ENCODE measurements around the gene NCF2.

The NCF2 gene

GRCh38 chr1:183612407-183612806 is 22.1 kb upstream of the NCF2 start:
- DNase-seq (ENCODE audit: low spot score), result no peak

GRCh38 chr1:183611021-183611420 is 20.8 kb upstream of the NCF2 start:
- DNase-seq (ENCODE audit: low spot score), result no peak

DNA sequence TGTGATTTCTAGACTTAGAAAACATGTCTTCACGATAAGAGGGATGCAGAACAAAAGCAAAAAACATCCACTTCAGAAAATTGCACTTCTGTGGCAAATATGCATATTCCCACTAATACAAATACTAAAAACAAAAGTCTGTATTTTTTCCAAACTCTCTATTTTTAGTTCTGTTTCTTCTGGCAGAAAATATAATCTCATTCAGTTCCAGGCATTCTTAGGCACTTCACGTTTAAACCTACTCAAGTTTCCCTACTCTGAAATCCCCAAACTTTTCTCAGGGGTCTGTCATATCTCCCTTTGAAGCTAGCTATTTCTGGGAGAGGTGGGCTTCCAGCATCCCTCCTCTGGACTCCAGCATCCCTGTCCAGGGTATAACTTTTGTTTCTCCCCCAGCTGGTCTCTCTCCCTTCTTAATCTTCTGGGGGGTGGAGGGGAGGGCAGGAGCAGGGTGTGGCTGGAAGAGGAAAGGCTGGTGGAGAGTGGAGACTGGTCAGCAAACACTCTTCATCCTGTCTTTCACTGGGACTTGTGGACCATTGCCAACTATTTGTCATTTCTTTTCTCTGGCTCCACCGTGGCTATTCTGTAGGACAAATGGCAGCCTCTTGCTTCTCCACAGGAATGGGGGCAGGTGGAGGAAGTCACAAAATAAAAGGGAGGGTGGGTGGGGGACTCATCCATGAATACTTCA is 19.6 kb upstream of the NCF2 start:
- peak; percentile 73 for DNase-seq (ENCODE audit: low spot score)

DNA sequence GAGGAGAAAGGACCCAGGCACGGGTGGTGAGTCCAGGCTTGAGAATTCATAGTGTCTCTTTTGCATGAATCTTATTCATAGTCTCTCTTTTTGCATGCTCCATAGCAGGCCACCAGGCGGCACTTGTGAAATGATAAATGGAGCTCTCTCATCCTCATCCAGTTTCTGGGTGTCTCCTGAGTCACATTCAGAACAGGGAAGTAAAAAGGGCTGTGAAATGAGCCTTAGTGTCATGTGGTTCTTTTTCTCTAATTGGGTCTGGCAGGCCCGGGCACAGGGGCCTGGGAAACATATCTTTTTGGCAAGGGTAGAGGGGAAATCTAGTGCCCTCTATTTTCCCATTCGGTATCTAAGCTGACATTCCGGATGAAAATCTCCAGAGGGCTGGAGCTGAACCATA is 19.1 kb upstream of the NCF2 start:
- DNase-seq (ENCODE audit: low spot score), result peak; percentile 81

DNA sequence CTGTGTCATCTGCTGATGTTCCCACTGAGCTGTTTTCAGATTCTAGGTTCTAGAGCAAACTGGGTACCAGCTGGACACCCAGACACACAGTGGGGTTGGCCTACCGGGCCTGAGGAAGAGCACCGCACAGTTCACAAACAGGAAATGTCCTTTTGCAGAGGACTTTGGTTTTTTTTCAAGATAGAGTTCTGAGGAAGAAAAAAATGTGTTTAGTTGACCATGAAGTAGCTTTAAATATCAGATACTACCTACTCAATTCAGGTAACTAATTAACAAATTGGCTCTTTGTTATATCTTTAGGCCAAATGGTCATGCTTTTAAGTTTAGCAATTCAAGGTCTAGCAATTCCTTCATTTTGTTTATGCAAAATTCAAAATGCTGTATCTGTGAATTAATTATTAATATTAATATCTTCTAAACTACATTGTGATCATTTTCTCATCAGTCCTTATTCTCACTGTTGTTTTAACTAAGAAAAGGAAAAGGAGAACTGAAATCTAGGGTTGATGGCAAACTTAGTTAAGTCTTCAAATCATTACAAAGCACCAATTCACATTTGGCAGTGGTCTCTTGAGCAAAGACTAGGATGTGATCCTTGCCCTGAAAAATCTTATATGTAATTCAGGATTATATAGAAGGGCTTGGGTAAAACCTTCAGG is 17.2 kb upstream of the NCF2 start:
- no peak for DNase-seq (ENCODE audit: low spot score)

- no peak for DNase-seq (ENCODE audit: low spot score)
These were observed 15.6 kb upstream of the NCF2 start for GRCh38 chr1:183605904-183606303.

GRCh38 chr1:183604815-183605214 is 14.6 kb upstream of the NCF2 start:
- no peak for DNase-seq (ENCODE audit: low spot score)

DNA sequence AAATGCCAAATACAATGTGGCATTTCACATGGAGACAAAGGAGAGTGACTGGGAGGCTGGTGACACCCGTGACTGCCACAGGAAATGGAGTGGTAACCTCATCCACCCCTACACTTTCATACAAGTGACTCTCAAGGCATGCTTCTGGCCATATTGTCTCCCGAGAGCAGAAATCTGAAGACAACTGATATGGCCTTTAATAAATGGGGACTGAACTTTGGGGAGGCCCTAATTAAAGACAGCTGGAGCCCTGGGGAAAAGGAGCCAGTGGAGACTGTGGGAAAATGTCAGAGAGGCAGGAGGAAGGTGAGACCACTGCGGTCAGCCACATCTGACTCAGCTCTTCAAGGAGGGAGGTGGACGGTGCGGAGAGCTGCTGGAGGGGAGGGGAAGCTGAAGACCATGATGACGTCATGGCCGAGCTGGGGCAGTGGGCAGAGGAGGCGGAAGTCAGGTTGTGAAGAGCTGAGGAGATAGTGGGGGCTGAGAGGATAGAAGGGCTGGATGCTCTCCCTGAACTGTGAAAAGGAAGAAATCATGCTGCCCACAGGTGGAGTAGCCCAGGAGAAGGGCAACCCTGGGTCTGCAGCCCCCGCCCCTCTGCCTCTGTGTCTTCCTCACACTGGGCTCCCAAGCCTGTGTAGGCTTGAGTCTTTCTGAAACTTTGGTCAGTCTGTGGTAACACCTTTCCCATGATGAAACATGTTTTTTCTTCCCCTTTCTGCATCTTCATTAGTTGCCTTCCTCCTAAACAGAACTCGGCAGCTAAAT is 14.0 kb upstream of the NCF2 start:
- no peak for DNase-seq (ENCODE audit: low spot score)

- no peak for DNase-seq (ENCODE audit: low spot score)
These were observed 12.3 kb upstream of the NCF2 start for GRCh38 chr1:183602510-183602909.

DNA sequence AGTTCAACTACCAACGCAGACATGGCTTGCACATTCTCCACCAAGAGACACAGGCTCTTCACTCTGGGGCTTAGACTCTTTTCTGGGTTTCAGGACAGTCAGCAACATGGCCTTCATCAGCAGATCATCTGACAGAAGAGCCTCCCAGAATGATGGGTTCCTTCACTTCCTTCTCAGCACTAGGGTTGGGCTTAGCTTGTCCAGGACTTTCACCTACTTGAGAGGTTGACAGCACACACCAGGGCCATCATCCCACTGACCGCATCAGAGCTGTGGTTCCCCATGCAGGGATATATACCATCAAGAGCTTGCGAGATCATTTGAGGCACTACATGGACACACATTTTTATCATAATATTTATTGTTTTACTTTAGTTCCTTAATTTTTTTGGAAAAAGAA is 10.4 kb upstream of the NCF2 start:
- DNase-seq (ENCODE audit: low spot score), result no peak

- no peak for DNase-seq (ENCODE audit: low spot score)
These were observed 9.9 kb upstream of the NCF2 start for GRCh38 chr1:183600136-183600535.

- DNase-seq (ENCODE audit: low spot score), result no peak
These were observed 8.1 kb upstream of the NCF2 start for GRCh38 chr1:183598386-183598785.

DNA sequence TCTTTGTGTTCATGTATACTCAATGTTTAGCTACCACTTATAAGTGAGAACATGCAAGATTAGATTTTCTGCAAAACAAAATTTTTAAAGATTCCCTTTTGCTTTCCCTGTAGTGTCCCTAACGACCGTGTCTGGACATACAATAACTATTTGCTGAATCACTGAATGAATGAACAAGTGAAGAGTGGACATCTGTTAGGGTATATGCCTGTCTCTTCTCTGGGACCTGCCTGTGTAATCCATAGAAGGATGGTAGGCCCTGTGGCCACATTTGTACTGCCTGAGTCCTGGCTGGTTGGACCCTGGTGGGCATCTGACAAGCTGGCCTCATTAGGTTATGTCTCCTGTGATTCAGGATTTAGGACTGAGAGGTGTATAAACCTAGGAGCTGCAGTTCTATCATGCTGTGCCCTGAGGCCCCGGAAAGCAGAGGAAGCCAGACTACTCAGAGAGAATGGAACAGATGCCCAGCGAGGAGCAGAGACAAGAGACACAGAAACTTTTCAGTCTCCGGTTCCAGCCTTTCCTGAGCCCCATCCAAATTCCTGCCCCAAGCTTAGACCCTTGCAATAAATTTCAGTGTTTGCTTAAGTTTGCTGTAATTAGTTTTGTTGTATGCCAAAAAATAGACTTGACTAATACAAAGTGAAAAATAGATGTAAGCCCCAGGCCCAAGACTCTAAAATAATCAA is 7.5 kb upstream of the NCF2 start:
- no peak for DNase-seq (ENCODE audit: low spot score)

GRCh38 chr1:183596500-183596899 is 6.2 kb upstream of the NCF2 start:
- DNase-seq (ENCODE audit: low spot score), result no peak

GRCh38 chr1:183595537-183595936 is 5.3 kb upstream of the NCF2 start:
- DNase-seq (ENCODE audit: low spot score), result no peak

DNA sequence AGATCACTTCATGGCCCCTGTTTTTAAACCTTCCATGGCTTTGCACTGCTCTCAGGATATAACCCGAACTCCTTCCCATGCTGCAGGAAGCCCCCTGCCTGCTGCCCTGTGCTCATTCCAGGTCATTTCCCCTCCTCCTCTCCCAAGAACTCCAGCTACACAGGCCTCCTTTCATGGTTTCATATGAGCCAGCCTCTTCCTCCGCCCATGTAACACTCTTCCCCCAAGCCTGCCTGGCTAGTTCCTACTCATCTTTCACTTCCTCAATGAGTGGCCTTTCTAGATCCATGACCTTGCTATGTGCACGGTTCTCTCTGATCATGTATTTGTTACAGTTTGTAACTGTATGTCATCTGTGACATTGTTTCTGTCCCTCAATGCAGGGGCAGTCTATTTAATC is 3.1 kb upstream of the NCF2 start:
- DNase-seq (ENCODE audit: low spot score), result no peak

DNA sequence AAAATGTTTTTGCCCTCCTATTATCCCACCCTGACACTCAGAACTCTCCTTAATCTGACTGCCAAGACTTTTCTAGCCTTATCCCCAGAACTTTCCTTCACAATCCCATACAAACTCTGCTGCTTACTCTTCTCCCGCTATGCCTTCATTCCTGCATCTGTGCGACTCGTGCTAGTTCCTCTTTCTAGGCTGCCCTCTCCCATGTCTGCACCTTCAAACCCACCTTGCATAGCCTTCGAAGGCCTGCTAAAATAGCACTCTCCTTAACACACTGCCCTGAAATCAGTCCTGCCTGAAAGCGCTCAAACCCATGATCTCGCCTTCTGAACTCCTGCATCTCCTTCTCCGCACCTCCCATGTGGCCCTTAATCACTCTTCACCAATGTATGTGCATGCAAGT is 2.5 kb upstream of the NCF2 start:
- no peak for DNase-seq (ENCODE audit: low spot score)

DNA sequence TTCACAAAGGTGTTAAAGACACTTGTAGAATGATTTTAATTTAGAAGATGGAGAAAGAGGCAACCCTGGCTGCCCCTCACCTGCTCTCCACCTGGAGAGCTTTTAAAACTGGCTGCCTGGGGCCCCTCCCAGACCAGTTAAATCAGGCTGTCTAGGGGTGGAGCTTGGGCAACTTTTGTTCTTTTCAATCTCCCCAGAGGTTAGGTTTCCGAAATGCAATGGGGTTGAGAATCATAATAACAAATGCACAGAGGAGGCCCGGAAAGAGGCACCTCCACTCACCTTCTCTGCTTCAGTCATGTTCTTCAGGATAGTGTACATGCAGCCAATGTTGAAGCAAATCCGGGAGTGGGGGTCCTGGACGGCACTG is 400 bp downstream of the NCF2 start:
- no peak for DNase-seq (ENCODE audit: low spot score)

GRCh38 chr1:183589384-183589783 is 875 bp downstream of the NCF2 start:
- DNase-seq (ENCODE audit: low spot score), result no peak

DNA sequence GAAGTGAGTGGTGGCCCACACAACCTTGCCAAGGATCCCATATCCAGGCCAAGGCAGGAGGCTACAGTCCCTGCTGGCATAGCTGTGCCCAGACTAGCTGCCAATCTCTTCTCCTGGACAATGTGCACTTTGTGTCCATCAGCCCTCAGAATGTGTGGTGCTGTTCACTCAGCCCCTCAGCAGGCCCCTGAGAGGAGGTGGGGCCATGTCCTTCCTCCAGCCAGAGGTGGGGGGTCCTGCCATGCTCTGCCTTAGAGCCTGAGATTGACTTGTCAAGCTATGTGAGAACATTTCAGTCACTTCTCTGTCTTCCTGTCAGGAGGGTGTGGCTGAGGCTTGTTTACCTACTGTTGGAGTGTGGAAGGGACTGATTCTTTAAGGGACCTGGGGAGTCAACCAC is 1.4 kb downstream of the NCF2 start:
- DNase-seq (ENCODE audit: low spot score), result peak; percentile 44

DNA sequence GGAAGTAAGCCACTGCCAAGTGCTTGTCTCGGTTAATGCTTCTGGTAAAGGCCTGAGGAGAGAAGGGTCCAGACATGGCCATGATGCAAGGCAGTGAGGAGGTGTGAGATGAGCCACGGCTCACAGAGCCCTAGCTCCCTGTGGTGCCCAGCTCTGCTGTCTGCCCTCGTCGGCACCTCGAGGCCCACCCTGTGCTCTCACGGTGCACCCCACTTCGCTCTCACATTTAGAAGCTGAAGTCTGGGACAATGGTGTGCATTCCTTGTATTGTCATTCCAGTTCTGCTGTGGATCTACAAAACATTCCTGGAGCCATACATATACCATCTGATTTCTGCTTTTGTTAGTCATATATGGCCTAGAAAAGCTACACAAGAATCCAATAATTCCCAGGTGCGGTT is 3.3 kb downstream of the NCF2 start:
- no peak for DNase-seq (ENCODE audit: low spot score)

DNA sequence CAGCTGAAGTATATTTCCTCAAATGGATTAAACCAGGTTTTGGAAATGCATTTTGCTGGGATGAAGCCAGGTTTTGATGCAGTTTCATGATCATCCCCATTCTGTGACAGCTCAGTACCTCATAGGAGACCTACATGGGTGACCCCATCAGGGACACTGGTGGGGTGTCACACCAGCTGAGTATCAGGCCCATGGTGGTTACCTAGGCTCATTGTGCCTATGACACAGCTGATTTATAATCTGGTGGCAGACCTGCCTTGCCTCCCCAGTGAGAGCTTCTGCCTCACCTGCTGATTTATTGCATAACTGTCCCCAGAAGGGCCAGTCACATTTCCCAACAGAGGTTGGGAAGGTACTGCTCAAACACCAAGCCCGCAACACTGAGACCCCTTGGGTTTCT is 3.8 kb downstream of the NCF2 start:
- no peak for DNase-seq (ENCODE audit: low spot score)

GRCh38 chr1:183585038-183585437 is 5.2 kb downstream of the NCF2 start:
- DNase-seq (ENCODE audit: low spot score), result peak; percentile 64
